ENCODE results near the gene CREBZF.

Gene CREBZF

GRCh38 chr11:85709941-85710702 lies 45.2 kb upstream of the CREBZF start:
- Histone ChIP-seq H3K79me1 (ENCODE audit: low read depth, low read length) (no peaks in the 10 kb centered on the region), H3K36me3 (replicated peaks in 1 of 2; ENCODE audit: control insufficient read depth in 2 of 2, insufficient read depth in 2 of 2, low read length in 2 of 2) (peaks cover 0 to 5% of the 10 kb centered on the region in 2 donors), H3K9me3 (replicated peaks in 1 of 2; ENCODE audit: control insufficient read depth in 2 of 2, insufficient read depth in 1 of 2, low read depth in 1 of 2, low read length in 2 of 2) (no peaks in the 10 kb centered on the region), H2BK5ac (ENCODE audit: low read length) (no peak overlapping the region), H2BK15ac (ENCODE audit: low read length) (no peak overlapping the region), H3K4ac (ENCODE audit: low read length) (no peak overlapping the region), H2BK120ac (ENCODE audit: low read depth, low read length) (no peak overlapping the region), H4K8ac (ENCODE audit: low read depth, low read length) (no peak overlapping the region), H3K27me3 (ENCODE audit: control insufficient read depth in 3 of 3, insufficient read depth in 3 of 3, low read depth in 1 of 3, low read length in 3 of 3) (no peaks in the 10 kb centered on the region), H3K18ac (ENCODE audit: low read length) (no peak overlapping the region), H3K14ac (ENCODE audit: low read length) (no peak overlapping the region), H3K9ac (ENCODE audit: low read depth, low read length, poor library complexity) (no peak overlapping the region), H3K4me1 (ENCODE audit: control insufficient read depth in 2 of 2, insufficient read depth in 1 of 2, low read depth in 1 of 2, low read length in 2 of 2) (peaks cover 5 to 8% of the 10 kb centered on the region in 2 donors), H3K23ac (ENCODE audit: low read depth, low read length, poor library complexity) (no peak overlapping the region), H3K27ac (replicated peaks; ENCODE audit: low read length) (no peak overlapping the region), H2AFZ (ENCODE audit: low read length) (no peak overlapping the region), H2AK5ac (ENCODE audit: low read depth, low read length) (no peak overlapping the region), H3K4me3 (ENCODE audit: low read length in 2 of 2) (no peak overlapping the region), H4K91ac (ENCODE audit: low read depth, low read length, poor library complexity) (no peak overlapping the region), H3K4me2 (ENCODE audit: insufficient read depth, low read length, poor library complexity, severe bottlenecking) (no peak overlapping the region), H2BK12ac (ENCODE audit: low read length) (no peak overlapping the region)
- WGBS, 2 donors (ENCODE audit: extremely low coverage in 2 of 2, insufficient read length in 2 of 2, insufficient replicate concordance in 1 of 2), result no CpG with 5 or more reads among the region's 5 CpGs
- no peak for DNase-seq (ENCODE audit: low spot score)

DNA sequence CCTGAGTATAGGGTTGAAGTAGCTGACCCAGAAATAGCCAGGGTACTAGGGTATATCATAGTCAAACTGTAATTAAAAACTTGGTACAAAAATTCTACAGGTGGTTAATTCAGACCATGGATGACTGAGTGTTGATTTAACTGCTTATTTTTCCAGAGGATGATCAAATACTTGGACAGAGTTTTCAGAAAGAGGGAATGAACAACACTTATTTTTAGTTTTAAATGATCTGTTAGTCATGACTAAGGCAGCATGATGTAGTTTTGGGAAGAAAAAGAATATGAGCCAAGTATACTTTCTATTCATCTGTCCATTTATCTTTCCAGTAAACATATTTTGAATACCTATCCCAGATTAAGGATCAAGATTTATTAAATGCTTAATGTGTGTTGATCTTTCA lies 40.9 kb upstream of the CREBZF start:
- H2BK15ac ChIP-seq (ENCODE audit: low read length), result no peak overlapping the region
- no peak overlapping the region for H3K27ac ChIP-seq (replicated peaks; ENCODE audit: low read length)
- no peaks in the 10 kb centered on the region for H3K4me1 ChIP-seq (ENCODE audit: control insufficient read depth in 2 of 2, insufficient read depth in 1 of 2, low read depth in 1 of 2, low read length in 2 of 2)
- H4K8ac ChIP-seq (ENCODE audit: low read depth, low read length), result no peak overlapping the region
- DNase-seq (ENCODE audit: low spot score), result no peak
- H3K4ac ChIP-seq (ENCODE audit: low read length), result no peak overlapping the region
- no peak overlapping the region for H2BK120ac ChIP-seq (ENCODE audit: low read depth, low read length)
- H3K36me3 ChIP-seq (replicated peaks in 1 of 2; ENCODE audit: control insufficient read depth in 2 of 2, insufficient read depth in 2 of 2, low read length in 2 of 2), result peaks cover 0 to 5% of the 10 kb centered on the region in 2 donors
- no peaks in the 10 kb centered on the region for H3K79me1 ChIP-seq (ENCODE audit: low read depth, low read length)
- H2AFZ ChIP-seq (ENCODE audit: low read length), result no peak overlapping the region
- no peaks in the 10 kb centered on the region for H3K9me3 ChIP-seq (replicated peaks in 1 of 2; ENCODE audit: control insufficient read depth in 2 of 2, insufficient read depth in 1 of 2, low read depth in 1 of 2, low read length in 2 of 2)
- H3K4me2 ChIP-seq (ENCODE audit: insufficient read depth, low read length, poor library complexity, severe bottlenecking), result no peak overlapping the region
- H3K23ac ChIP-seq (ENCODE audit: low read depth, low read length, poor library complexity), result no peak overlapping the region
- H3K4me3 ChIP-seq (ENCODE audit: low read length in 2 of 2), result no peak overlapping the region
- no peak overlapping the region for H2AK5ac ChIP-seq (ENCODE audit: low read depth, low read length)
- H4K91ac ChIP-seq (ENCODE audit: low read depth, low read length, poor library complexity), result no peak overlapping the region
- H3K14ac ChIP-seq (ENCODE audit: low read length), result no peak overlapping the region
- H3K9ac ChIP-seq (ENCODE audit: low read depth, low read length, poor library complexity), result no peak overlapping the region
- no peaks in the 10 kb centered on the region for H3K27me3 ChIP-seq (ENCODE audit: control insufficient read depth in 3 of 3, insufficient read depth in 3 of 3, low read depth in 1 of 3, low read length in 3 of 3)
- H2BK5ac ChIP-seq (ENCODE audit: low read length), result no peak overlapping the region
- H3K18ac ChIP-seq (ENCODE audit: low read length), result no peak overlapping the region
- no peak overlapping the region for H2BK12ac ChIP-seq (ENCODE audit: low read length)

- H4K91ac ChIP-seq (ENCODE audit: low read depth, low read length, poor library complexity), result no peak overlapping the region
- no peak overlapping the region for H2BK15ac ChIP-seq (ENCODE audit: low read length)
- H3K9me3 ChIP-seq (replicated peaks in 1 of 2; ENCODE audit: control insufficient read depth in 2 of 2, insufficient read depth in 1 of 2, low read depth in 1 of 2, low read length in 2 of 2), result no peaks in the 10 kb centered on the region
- no peak overlapping the region for H3K18ac ChIP-seq (ENCODE audit: low read length)
- H2BK5ac ChIP-seq (ENCODE audit: low read length), result no peak overlapping the region
- H3K4me2 ChIP-seq (ENCODE audit: insufficient read depth, low read length, poor library complexity, severe bottlenecking), result no peak overlapping the region
- no peak overlapping the region for H2BK12ac ChIP-seq (ENCODE audit: low read length)
- no peak overlapping the region for H2BK120ac ChIP-seq (ENCODE audit: low read depth, low read length)
- no peak overlapping the region for H4K8ac ChIP-seq (ENCODE audit: low read depth, low read length)
- H2AK5ac ChIP-seq (ENCODE audit: low read depth, low read length), result no peak overlapping the region
- no peak overlapping the region for H3K23ac ChIP-seq (ENCODE audit: low read depth, low read length, poor library complexity)
- WGBS, 2 donors (ENCODE audit: extremely low coverage in 2 of 2, insufficient read length in 2 of 2, insufficient replicate concordance in 1 of 2), result no CpG with 5 or more reads among the region's 3 CpGs
- no peaks in the 10 kb centered on the region for H3K4me1 ChIP-seq (ENCODE audit: control insufficient read depth in 2 of 2, insufficient read depth in 1 of 2, low read depth in 1 of 2, low read length in 2 of 2)
- no peak overlapping the region for H3K9ac ChIP-seq (ENCODE audit: low read depth, low read length, poor library complexity)
- H3K14ac ChIP-seq (ENCODE audit: low read length), result no peak overlapping the region
- H2AFZ ChIP-seq (ENCODE audit: low read length), result no peak overlapping the region
- H3K4me3 ChIP-seq (ENCODE audit: low read length in 2 of 2), result no peak overlapping the region
- H3K4ac ChIP-seq (ENCODE audit: low read length), result no peak overlapping the region
- no peak overlapping the region for H3K27ac ChIP-seq (replicated peaks; ENCODE audit: low read length)
- H3K79me1 ChIP-seq (ENCODE audit: low read depth, low read length), result no peaks in the 10 kb centered on the region
- H3K27me3 ChIP-seq (ENCODE audit: control insufficient read depth in 3 of 3, insufficient read depth in 3 of 3, low read depth in 1 of 3, low read length in 3 of 3), result no peaks in the 10 kb centered on the region
- DNase-seq (ENCODE audit: low spot score), result no peak
- H3K36me3 ChIP-seq (replicated peaks in 1 of 2; ENCODE audit: control insufficient read depth in 2 of 2, insufficient read depth in 2 of 2, low read length in 2 of 2), result peaks cover 0 to 5% of the 10 kb centered on the region in 2 donors
Observed at GRCh38 chr11:85704967-85705366, 40.0 kb upstream of the CREBZF start.

DNA sequence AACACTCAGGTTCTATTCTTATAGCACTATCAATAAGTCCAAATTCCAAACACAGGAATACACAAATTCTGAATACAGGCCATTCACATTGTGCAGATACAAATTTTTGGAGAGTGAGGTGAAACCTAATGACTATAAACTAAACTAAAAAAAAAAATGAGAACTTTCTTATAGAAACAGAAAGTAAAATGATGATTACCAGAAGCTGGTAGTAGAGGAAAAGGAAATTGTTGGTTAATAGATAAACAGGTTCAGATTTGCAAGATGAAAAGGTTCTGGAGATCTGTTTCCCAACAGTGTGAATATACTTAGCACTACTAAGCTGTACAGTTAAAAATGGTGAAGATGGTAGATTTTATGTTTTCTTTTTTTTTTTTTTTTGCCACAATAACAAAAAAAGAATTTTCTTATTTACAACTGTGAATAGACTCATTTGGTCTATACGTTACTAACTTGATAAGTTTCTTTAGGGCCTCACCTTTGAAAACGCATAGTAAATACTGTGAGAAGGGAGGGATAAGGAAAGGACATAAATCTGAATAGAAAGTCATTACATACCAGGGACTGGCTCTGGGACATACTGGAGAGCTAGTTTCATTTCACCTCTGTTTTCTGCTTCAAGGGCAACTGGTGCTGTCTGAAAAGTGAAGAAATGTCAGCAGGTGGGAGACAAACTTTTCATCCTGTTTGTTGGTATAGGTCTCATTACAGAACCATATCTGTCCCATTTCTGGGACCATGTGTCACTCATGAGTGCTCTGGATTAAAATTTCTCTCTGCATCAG lies 35.2 kb upstream of the CREBZF start:
- H3K14ac ChIP-seq (ENCODE audit: low read length), result no peak overlapping the region
- no peak overlapping the region for H3K23ac ChIP-seq (ENCODE audit: low read depth, low read length, poor library complexity)
- no peak for DNase-seq (ENCODE audit: low spot score)
- H3K18ac ChIP-seq (ENCODE audit: low read length), result no peak overlapping the region
- H3K4ac ChIP-seq (ENCODE audit: low read length), result no peak overlapping the region
- WGBS, 2 donors (ENCODE audit: extremely low coverage in 2 of 2, insufficient read length in 2 of 2, insufficient replicate concordance in 1 of 2), result no CpG with 5 or more reads among the region's 2 CpGs
- H2AFZ ChIP-seq (ENCODE audit: low read length), result no peak overlapping the region
- H3K27ac ChIP-seq (replicated peaks; ENCODE audit: low read length), result no peak overlapping the region
- no peak overlapping the region for H4K8ac ChIP-seq (ENCODE audit: low read depth, low read length)
- H3K9ac ChIP-seq (ENCODE audit: low read depth, low read length, poor library complexity), result no peak overlapping the region
- H3K27me3 ChIP-seq (ENCODE audit: control insufficient read depth in 3 of 3, insufficient read depth in 3 of 3, low read depth in 1 of 3, low read length in 3 of 3), result no peaks in the 10 kb centered on the region
- no peak overlapping the region for H2BK120ac ChIP-seq (ENCODE audit: low read depth, low read length)
- H3K4me1 ChIP-seq (ENCODE audit: control insufficient read depth in 2 of 2, insufficient read depth in 1 of 2, low read depth in 1 of 2, low read length in 2 of 2), result no peaks in the 10 kb centered on the region
- no peak overlapping the region for H4K91ac ChIP-seq (ENCODE audit: low read depth, low read length, poor library complexity)
- H3K4me3 ChIP-seq (ENCODE audit: low read length in 2 of 2), result no peak overlapping the region
- peaks cover 0 to 28% of the 10 kb centered on the region in 2 donors for H3K36me3 ChIP-seq (replicated peaks in 1 of 2; ENCODE audit: control insufficient read depth in 2 of 2, insufficient read depth in 2 of 2, low read length in 2 of 2)
- no peak overlapping the region for H2BK15ac ChIP-seq (ENCODE audit: low read length)
- no peak overlapping the region for H2BK5ac ChIP-seq (ENCODE audit: low read length)
- H3K79me1 ChIP-seq (ENCODE audit: low read depth, low read length), result no peaks in the 10 kb centered on the region
- no peak overlapping the region for H3K4me2 ChIP-seq (ENCODE audit: insufficient read depth, low read length, poor library complexity, severe bottlenecking)
- H2AK5ac ChIP-seq (ENCODE audit: low read depth, low read length), result no peak overlapping the region
- H3K9me3 ChIP-seq (replicated peaks in 1 of 2; ENCODE audit: control insufficient read depth in 2 of 2, insufficient read depth in 1 of 2, low read depth in 1 of 2, low read length in 2 of 2), result no peaks in the 10 kb centered on the region
- H2BK12ac ChIP-seq (ENCODE audit: low read length), result no peak overlapping the region
